Activated T-helper 1 cell treated with anti-CD3 and anti-CD28 coated beads, Interleukin-12 subunit alpha, Interleukin-12 subunit beta, Interleukin-2, Interleukin-4 antibody, amounts not matched to agents 30 ng/mL and 10 ng/mL and 1 ng/mL, durations not matched to agents 14 hours and 24 hours and 36 hours (primary cell): Measurements from ENCODE around the gene TMEM236. TPM values are rescaled to one million over a fixed set of nuclear protein-coding genes. Genes with fewer than 3 reads are reported as not detected.

Experiments used
- DNase-seq: peaks from one replicate; pipeline ENCODE4 v3.0.0; 2021; ENCODE audit warnings: low spot score
- H3K27ac Mint-ChIP-seq: one replicate; pipeline ENCODE4 v1.8.0; 2021; ENCODE audit warnings: mild to moderate bottlenecking, mixed read lengths
- H3K27me3 Mint-ChIP-seq: one replicate; pipeline ENCODE4 v1.8.0; 2022; ENCODE audit warnings: mild to moderate bottlenecking, moderate library complexity, mixed read lengths; ENCODE audit not compliant: insufficient read depth
- H3K36me3 Mint-ChIP-seq: one replicate; pipeline ENCODE4 v1.8.0; 2021; ENCODE audit warnings: low read depth, mixed read lengths
- H3K4me1 Mint-ChIP-seq: one replicate; pipeline ENCODE4 v1.8.0; 2021; ENCODE audit warnings: low read depth, mixed read lengths
- H3K4me3 Mint-ChIP-seq: one replicate; pipeline ENCODE4 v1.8.0; 2021; ENCODE audit warnings: mild to moderate bottlenecking, moderate library complexity, mixed read lengths
- H3K9me3 Mint-ChIP-seq: one replicate; pipeline ENCODE4 v1.8.0; 2021; ENCODE audit warnings: mixed read lengths
- intact Hi-C: fragments of 100-400 bp; cut with micrococcal nuclease; formaldehyde crosslinking; loops from one replicate; pipeline ENCODE4 v1.15.1; 2024
- total RNA-seq: library from RNA; stranded (reverse); gene quantifications from 2 replicates; pipeline ENCODE4 v1.2.3, GENCODE V29; 2022

Gene TMEM236
- total RNA-seq, 1 donor from 2014 or later = not detected

GRCh38 chr10:17783751-17784150 is 31.8 kb downstream of the TMEM236 start:
- Mint-ChIP-seq H3K9me3 (no peaks in the 10 kb centered on the region), H3K4me3 (no peak overlapping the region), H3K27me3 (peaks cover 5% of the 10 kb centered on the region), H3K27ac (no peak overlapping the region), H3K36me3 (no peaks in the 10 kb centered on the region), H3K4me1 (no peaks in the 10 kb centered on the region)
- DNase-seq = no peak
- intact Hi-C loops = no loop called here

GRCh38 chr10:17784688-17785087 is 32.7 kb downstream of the TMEM236 start:
- Mint-ChIP-seq H3K4me3 (no peak overlapping the region), H3K27ac (no peak overlapping the region), H3K9me3 (no peaks in the 10 kb centered on the region), H3K36me3 (no peaks in the 10 kb centered on the region), H3K4me1 (no peaks in the 10 kb centered on the region), H3K27me3 (peaks cover 5% of the 10 kb centered on the region)
- no peak for DNase-seq
- intact Hi-C loops = no loop called here

- no peak overlapping the region for H3K4me3 Mint-ChIP-seq
- H3K27me3 Mint-ChIP-seq = peaks cover 5% of the 10 kb centered on the region
- H3K9me3 Mint-ChIP-seq = no peaks in the 10 kb centered on the region
- intact Hi-C loops = no loop called here
- no peak for DNase-seq
- no peak overlapping the region for H3K27ac Mint-ChIP-seq
- H3K36me3 Mint-ChIP-seq = no peaks in the 10 kb centered on the region
- H3K4me1 Mint-ChIP-seq = no peaks in the 10 kb centered on the region
Measured at GRCh38 chr10:17785276-17785930, 33.4 kb downstream of the TMEM236 start.

- Mint-ChIP-seq H3K4me1 (no peaks in the 10 kb centered on the region), H3K27me3 (peaks cover 5% of the 10 kb centered on the region), H3K36me3 (no peaks in the 10 kb centered on the region), H3K27ac (no peak overlapping the region), H3K4me3 (no peak overlapping the region), H3K9me3 (no peaks in the 10 kb centered on the region)
- intact Hi-C loops = no loop called here
- no peak for DNase-seq
Measured at GRCh38 chr10:17787087-17787961, 35.3 kb downstream of the TMEM236 start.

GRCh38 chr10:17788646-17789045 is 36.6 kb downstream of the TMEM236 start:
- Mint-ChIP-seq H3K27me3 (peaks cover 5% of the 10 kb centered on the region), H3K27ac (no peak overlapping the region), H3K9me3 (no peaks in the 10 kb centered on the region), H3K36me3 (no peaks in the 10 kb centered on the region), H3K4me1 (no peaks in the 10 kb centered on the region), H3K4me3 (no peak overlapping the region)
- DNase-seq = no peak
- intact Hi-C loops = no loop called here

- H3K36me3 Mint-ChIP-seq = no peaks in the 10 kb centered on the region
- H3K4me3 Mint-ChIP-seq = no peak overlapping the region
- no peaks in the 10 kb centered on the region for H3K4me1 Mint-ChIP-seq
- H3K9me3 Mint-ChIP-seq = no peaks in the 10 kb centered on the region
- H3K27me3 Mint-ChIP-seq = peaks cover 5% of the 10 kb centered on the region
- H3K27ac Mint-ChIP-seq = no peak overlapping the region
- DNase-seq = no peak
- intact Hi-C loops = no loop called here
Measured at GRCh38 chr10:17789396-17789795, 37.4 kb downstream of the TMEM236 start.

GRCh38 chr10:17790651-17791050 is 38.6 kb downstream of the TMEM236 start:
- no peak for DNase-seq
- H3K9me3 Mint-ChIP-seq = no peaks in the 10 kb centered on the region
- no peaks in the 10 kb centered on the region for H3K4me1 Mint-ChIP-seq
- H3K36me3 Mint-ChIP-seq = no peaks in the 10 kb centered on the region
- intact Hi-C loops = no loop called here
- no peak overlapping the region for H3K27ac Mint-ChIP-seq
- no peak overlapping the region for H3K4me3 Mint-ChIP-seq
- H3K27me3 Mint-ChIP-seq = peaks cover 4% of the 10 kb centered on the region

- H3K4me1 Mint-ChIP-seq = no peaks in the 10 kb centered on the region
- intact Hi-C loops = no loop called here
- no peak overlapping the region for H3K27ac Mint-ChIP-seq
- no peak for DNase-seq
- H3K27me3 Mint-ChIP-seq = no peaks in the 10 kb centered on the region
- no peaks in the 10 kb centered on the region for H3K9me3 Mint-ChIP-seq
- no peak overlapping the region for H3K4me3 Mint-ChIP-seq
- no peaks in the 10 kb centered on the region for H3K36me3 Mint-ChIP-seq
Measured at GRCh38 chr10:17792991-17793390, 41.0 kb downstream of the TMEM236 start.

GRCh38 chr10:17793823-17794644 is 42.0 kb downstream of the TMEM236 start:
- no peak overlapping the region for H3K4me3 Mint-ChIP-seq
- DNase-seq = no peak
- no peaks in the 10 kb centered on the region for H3K36me3 Mint-ChIP-seq
- no peaks in the 10 kb centered on the region for H3K9me3 Mint-ChIP-seq
- H3K27me3 Mint-ChIP-seq = no peaks in the 10 kb centered on the region
- H3K27ac Mint-ChIP-seq = no peak overlapping the region
- H3K4me1 Mint-ChIP-seq = no peaks in the 10 kb centered on the region
- intact Hi-C loops = no loop called here

GRCh38 chr10:17795083-17795482 is 43.1 kb downstream of the TMEM236 start:
- Mint-ChIP-seq H3K4me1 (no peaks in the 10 kb centered on the region), H3K9me3 (no peaks in the 10 kb centered on the region), H3K4me3 (no peak overlapping the region), H3K27me3 (no peaks in the 10 kb centered on the region), H3K27ac (no peak overlapping the region), H3K36me3 (no peaks in the 10 kb centered on the region)
- intact Hi-C loops = no loop called here
- DNase-seq = no peak

- H3K4me1 Mint-ChIP-seq = no peaks in the 10 kb centered on the region
- intact Hi-C loops = no loop called here
- no peaks in the 10 kb centered on the region for H3K27me3 Mint-ChIP-seq
- no peaks in the 10 kb centered on the region for H3K36me3 Mint-ChIP-seq
- no peak overlapping the region for H3K4me3 Mint-ChIP-seq
- no peak overlapping the region for H3K27ac Mint-ChIP-seq
- no peaks in the 10 kb centered on the region for H3K9me3 Mint-ChIP-seq
- no peak for DNase-seq
Measured at GRCh38 chr10:17795813-17796594, 44.0 kb downstream of the TMEM236 start.

GRCh38 chr10:17801507-17801906 is 49.5 kb downstream of the TMEM236 start:
- H3K36me3 Mint-ChIP-seq = no peaks in the 10 kb centered on the region
- DNase-seq = no peak
- H3K4me1 Mint-ChIP-seq = peaks cover 4% of the 10 kb centered on the region
- H3K27ac Mint-ChIP-seq = no peak overlapping the region
- no peak overlapping the region for H3K4me3 Mint-ChIP-seq
- no peaks in the 10 kb centered on the region for H3K9me3 Mint-ChIP-seq
- H3K27me3 Mint-ChIP-seq = no peaks in the 10 kb centered on the region
- intact Hi-C loops = loop anchor here (10.0 kb wide), 1 partner anchor 303 kb away; no protein-coding TSS in a partner anchor
